GM19035 (cell line): Measurements from ENCODE around the gene ATG9B.
"Not testable (repeated sequence)": the region's sequence is repeated elsewhere in the genome, so short reads cannot be mapped to it uniquely, and the experiment has no call there.

ENCODE experiments used
- ATAC-seq: cut with Tn5 transposase; IDR thresholded peaks from one replicate; pipeline ENCODE4 v1.9.1; 2021; ENCODE audit not compliant: unreplicated experiment

Gene ATG9B

DNA sequence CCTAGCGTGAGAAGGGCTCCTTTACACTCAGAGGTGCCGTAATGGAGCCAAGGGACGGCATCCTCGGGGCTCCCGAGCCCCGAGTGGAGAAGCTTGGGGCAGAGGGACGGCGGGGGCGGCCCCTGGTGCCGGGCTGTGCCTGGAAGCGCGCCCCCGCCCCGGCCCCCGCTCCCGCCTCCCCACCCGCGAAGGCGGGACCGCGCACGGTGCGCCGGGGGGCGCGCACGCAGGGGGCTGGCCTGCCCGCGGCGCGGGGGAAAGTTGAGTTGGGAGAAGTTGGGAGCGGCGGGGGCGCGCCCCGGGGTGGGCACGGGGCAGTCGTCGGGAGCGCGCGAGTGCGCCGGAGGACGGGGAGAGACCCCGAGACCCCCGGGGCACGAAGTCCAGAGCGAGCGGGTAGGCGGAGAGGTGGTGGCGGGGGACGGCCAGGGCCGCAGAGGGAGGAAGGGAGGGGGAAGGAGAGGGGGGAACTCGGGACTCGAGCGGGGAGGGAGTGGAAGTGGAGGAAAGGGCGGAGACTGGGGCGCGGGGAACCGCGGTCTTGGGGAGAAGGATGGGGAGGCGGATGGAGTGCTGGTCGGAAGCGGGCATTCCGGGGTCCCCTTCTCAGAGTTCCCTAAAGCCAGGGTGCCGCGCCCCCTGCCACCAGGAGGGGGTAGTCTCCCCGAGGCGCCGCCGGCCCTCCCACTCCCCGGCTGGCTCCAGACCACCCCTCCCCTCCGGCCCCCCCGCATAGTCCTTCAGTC lies 35.2 kb upstream of the ATG9B start, which contains the start of gene SLC4A2:
Gene SLC4A2, plus strand, starts transcription at position 223 of the 746 bp plus-strand sequence. CDS start 2,399 bp downstream, outside the sequence.
- peak; percentile 32 for ATAC-seq

- no peak for ATAC-seq
Observed at GRCh38 chr7:151058781-151059366, 34.6 kb upstream of the ATG9B start.

DNA sequence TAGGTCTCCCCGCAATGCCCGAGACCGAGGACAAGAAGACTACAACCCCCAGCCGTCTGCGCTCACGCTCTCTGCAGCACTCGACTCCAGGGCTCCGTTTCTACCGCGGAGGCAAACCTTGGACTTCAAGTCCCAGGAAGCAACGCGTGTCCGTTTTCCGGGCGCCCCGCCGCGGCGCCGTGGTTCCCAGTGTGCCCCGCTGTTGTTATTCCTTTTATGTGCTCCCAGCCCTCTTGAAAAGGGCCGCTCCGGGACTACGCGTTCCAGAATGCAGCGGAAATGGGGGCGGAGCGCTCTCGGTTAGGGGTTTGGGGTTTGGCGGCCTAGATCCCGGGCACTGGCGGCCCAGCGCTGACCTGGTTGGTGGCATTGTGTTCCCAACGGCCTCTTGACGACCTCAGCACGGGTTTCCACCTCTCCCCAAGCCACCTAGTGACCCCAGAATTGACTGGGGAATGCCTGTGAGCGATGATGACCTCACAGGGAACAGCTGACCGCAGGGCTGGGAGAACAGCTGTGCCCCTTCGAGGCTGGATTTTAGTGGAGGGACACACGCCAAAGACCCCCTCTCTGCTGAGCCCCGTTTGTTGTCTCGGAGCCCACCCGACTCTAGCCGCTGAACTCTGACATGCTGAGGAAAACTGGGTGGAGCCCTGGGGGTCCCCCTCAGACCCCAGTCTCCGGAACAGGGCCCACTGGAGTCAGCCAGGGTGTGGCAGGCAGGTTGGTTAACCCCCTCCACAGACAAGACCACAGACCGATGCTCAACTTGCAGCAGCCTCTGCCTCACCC lies 33.9 kb upstream of the ATG9B start:
- peak; percentile 90 for ATAC-seq

DNA sequence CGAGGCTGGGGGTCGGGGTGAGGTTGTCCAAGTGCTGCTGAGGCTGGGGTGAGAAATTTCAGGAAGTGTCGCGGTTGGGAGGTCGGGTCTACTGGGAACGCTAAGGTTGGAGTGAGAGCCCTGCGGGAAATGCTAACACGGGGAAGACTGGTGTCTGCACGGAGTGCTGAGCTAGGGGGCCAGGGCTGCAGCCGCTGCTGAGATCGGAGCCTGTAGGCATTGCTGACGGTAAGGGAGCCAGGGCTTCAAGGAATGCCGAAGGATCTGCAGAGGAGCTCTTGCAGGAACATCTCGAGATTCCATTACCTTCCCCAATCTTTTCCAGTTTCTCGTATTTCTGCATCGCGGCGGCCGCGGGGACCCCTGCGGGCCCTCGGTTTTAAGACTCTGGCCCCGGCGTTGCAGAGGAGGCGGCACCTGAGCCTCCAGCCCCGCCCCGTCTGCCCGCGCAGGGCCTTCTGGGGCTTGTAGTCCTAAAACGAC lies 33.3 kb upstream of the ATG9B start, which contains the start of gene CDK5:
Gene CDK5, minus strand, starts transcription at position 392 of the 483 bp plus-strand sequence. Its CDS starts 49 bp downstream, at position 343.
- ATAC-seq, result peak; percentile 16

- no peak for ATAC-seq
Observed at GRCh38 chr7:151056666-151057505, 32.6 kb upstream of the ATG9B start.

DNA sequence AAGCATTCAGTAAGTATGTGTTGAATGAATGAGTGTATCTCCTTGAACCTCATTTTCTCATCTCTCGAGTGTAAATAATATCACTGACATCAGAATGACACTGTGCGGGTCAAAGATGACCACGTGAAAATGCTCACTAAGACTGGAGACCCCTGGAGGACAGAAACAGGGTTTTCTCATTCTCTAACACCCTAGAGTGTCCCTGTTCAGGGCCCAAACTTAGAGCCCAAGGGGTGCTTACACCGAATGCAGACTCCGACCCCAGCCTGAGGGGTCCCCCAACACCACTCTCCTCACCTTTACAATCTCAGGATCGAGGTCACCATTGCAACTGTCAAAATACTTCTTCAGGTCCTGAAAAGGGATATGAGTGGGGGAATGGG lies 32.0 kb upstream of the ATG9B start:
- ATAC-seq, result no peak

- ATAC-seq, result no peak
Observed at GRCh38 chr7:151053751-151054150, 29.5 kb upstream of the ATG9B start.

GRCh38 chr7:151053096-151053495 lies 28.8 kb upstream of the ATG9B start:
- no peak for ATAC-seq

DNA sequence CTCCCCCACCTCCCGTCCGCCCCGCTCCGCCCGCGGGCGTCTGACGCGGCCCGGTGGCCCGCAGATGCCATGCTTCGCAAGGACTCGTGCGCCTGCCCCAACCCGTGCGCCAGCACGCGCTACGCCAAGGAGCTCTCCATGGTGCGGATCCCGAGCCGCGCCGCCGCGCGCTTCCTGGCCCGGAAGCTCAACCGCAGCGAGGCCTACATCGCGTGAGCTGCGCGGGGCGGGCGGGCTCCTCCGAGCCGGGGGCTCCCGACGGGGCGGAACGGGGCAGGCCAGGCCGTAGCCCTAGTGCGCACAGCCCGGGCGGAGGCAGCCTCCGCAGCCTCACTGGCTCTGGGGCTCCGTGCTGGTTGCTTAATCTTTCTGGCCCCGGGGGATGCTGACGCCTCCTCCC lies 26.8 kb upstream of the ATG9B start:
- no peak for ATAC-seq

- no peak for ATAC-seq
Observed at GRCh38 chr7:151048911-151049463, 24.7 kb upstream of the ATG9B start.

DNA sequence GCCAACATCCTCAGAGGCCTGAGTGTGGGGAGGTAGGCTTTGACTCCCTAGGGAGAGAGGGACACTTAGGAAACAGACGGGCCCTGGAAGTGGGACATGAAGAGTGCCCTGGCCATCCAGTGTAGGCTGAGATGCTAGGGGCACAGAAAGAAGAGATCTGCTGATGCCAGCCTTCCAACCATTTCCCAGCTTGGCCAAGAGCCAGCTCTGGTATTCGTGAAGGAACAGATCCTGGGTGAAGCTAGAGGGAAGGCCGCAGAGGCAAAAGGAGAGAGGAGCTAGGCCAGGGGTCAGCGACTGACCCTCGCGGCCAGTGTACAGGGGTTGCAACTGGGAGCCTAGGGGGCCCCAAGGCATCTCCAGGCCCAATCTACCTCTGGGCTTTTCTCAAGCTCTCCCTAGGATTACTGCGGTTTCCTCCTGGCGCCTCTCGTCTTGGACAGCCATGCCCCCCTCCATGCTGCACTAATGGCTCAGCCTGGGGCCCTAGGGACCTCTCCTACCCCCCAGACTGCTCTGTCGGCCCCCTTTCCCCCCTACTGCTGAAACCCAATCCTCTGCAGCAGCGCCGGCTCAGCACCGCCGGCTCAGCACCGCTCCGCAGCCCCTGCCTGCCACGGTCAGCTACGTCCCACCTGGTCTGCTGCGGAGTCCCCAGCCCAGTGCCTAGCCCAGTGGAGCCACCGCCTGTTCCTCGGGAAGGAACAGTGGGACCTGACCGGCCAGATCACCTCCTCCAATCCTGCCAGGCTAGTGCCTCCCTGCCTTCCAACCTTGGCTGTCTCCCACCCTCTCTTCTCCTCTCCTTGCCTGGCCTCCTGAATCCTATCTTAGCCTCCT lies 23.9 kb upstream of the ATG9B start, which contains the start of gene ASIC3:
Gene ASIC3, plus strand, starts transcription at position 556 of the 840 bp plus-strand sequence. CDS start 355 bp downstream, outside the sequence.
- no peak for ATAC-seq

DNA sequence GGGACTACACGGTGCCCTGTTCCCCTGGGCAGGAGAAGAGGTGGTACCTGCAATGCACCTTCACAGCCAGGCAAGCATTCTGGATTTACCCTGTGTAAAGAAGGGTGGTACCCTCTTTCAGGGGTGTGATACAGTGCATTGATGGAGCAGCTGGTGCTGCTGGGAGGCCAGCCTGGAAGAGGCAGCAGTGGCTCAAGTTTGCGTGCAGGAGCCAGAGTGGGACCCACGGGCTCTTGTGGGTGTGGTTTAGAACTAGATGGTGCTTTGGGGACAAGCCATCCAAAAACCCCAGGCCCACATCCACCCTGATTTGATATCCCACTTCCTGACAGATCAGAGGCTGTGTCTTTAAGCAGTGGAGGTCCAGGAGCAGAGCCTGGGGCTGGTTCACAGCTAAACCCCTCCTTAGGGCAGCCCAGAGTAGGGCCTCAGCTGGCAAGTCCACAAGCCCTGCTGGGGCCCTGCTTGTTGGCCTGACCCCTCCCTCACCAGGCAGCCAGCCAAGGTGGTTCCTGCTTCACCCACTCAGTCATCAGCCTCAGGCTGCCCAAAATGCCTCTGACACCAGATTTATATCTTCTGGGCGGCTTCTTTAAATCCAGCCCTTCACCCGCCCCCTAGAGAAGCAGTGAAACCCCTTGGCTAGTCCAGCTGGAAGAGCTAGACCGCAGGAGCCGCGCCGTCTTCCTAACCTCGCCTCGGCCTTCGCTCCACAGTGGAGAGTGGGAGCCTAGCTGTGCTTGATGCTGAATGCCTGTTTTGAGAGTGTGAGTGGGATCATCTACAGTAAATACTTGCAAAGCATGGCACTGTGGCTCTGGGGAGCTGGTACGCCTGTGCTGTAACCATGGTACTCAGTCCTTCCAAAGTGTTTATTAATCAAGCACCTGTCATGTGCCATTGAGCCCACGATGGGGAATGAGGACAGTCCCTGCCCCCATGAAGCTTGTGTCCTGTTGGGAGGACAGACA lies 22.6 kb upstream of the ATG9B start:
- ATAC-seq, result no peak

DNA sequence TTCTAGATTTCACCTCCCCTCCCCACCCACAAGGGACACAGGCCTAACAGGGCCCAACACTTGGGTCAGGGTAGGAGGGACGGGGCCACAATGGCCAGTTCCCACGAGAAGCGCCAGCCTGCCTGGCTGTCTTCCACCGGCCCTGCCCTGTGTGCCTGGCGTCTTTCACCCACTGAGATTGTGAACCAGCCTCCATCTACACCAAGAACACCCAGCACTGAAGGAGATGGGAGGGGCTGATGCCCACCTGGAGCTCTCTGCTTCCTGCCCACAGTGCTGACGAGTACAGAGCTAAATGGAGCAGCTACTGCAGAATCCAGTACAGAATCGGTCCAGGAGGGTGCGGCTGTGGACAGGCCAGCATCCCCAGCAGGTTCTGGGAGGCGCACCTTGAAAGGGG lies 21.7 kb upstream of the ATG9B start:
- ATAC-seq, result no peak

DNA sequence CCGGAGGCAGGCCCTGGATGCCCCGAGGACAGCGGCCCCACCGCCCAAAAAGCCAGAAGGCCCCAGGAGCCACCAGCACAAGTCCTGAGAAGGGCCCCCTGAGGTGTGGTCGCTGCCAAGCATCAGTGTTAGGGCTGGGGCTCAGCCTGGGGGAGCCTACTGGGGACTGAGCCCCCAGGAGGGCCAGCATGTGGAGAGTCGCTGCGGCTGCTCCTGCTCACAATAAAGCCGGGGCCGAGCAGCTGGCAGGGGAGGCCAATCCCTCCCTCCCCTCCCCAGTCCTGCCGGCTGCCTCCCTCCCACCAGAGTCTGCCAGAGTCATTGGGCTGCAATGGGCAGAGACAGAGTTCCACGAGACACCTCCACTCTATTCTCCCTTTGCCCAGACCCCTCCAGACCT lies 21.0 kb upstream of the ATG9B start:
- no peak for ATAC-seq

DNA sequence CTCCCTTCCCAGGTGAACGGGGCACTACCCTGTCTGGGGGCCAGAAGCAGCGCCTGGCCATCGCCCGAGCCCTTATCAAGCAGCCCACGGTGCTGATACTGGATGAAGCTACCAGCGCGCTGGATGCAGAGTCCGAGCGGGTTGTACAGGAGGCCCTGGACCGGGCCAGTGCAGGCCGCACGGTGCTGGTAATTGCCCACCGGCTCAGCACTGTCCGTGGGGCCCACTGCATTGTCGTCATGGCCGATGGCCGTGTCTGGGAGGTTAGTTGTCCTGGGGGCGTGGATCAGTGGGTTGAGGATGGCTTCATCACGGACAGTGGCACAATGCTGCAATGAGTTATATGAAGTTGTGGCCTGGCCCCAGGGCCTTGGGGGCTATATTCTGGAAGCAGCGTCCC lies 19.7 kb upstream of the ATG9B start:
- no peak for ATAC-seq

GRCh38 chr7:151043449-151043848 lies 19.2 kb upstream of the ATG9B start:
- ATAC-seq, result not testable (repeated sequence)

DNA sequence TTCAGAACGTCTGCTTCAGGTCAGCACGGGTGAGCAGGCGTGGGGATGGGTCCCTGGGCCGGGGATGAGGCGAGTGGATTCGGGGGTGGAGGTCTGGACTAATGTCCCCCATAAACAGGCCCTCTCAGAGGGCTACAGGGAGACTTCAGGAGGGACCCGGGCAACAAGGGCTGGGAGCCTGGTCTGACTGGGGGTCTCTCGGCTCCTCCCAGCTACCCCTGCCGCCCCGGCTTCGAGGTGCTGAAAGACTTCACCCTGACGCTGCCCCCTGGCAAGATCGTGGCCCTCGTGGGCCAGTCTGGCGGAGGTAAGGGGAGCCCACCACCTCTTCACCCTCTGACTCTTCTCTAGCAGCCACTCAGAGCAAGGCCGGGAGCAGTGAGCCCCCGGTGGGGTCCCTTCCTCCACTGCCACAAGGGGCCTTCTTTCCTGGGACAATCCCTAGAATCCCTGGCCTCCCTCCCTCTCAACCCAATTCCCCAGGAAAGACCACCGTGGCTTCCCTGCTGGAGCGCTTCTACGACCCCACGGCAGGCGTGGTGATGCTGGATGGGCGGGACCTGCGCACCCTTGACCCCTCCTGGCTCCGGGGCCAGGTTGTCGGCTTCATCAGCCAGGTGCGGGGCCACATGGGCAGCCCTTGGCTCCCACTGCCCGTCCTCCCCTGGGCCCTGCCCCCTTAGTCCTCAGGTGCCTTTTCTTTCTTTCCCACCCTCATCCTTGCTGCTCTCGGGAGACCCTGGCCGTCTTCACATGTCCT lies 16.5 kb upstream of the ATG9B start:
- ATAC-seq, result no peak
